LNCAP (cell line): Measurements from ENCODE around the gene CCBE1.

Experiments used
- TF ChIP-seq, protein P1 (sequence below): fragments of 450-650 bp; IDR thresholded peaks from 2 replicates; pipeline ENCODE4 v1.5.1; 2017; ENCODE audit warnings: mild to moderate bottlenecking

CCBE1 gene

DNA sequence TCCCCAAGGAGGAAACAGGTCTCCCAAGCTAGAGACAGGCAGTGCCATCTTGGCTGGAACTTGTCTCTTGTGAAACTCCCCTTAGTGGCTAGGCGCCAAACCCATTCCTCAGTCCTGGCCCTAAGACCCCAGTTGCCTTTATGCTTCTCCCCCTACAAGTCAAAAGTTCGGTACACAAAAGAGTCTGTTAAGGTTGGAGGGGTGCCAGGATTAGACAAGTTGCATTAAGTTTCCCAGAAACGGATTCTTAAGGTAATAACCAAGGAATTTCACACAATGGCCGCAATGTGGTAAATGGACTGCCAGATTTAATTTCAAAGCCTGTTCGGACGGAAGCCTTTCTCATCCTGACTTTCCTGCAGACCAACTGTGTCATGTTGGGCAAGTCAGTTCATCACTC, 80.7 kb downstream of the CCBE1 start:
- TF ChIP-seq, protein P1, sequence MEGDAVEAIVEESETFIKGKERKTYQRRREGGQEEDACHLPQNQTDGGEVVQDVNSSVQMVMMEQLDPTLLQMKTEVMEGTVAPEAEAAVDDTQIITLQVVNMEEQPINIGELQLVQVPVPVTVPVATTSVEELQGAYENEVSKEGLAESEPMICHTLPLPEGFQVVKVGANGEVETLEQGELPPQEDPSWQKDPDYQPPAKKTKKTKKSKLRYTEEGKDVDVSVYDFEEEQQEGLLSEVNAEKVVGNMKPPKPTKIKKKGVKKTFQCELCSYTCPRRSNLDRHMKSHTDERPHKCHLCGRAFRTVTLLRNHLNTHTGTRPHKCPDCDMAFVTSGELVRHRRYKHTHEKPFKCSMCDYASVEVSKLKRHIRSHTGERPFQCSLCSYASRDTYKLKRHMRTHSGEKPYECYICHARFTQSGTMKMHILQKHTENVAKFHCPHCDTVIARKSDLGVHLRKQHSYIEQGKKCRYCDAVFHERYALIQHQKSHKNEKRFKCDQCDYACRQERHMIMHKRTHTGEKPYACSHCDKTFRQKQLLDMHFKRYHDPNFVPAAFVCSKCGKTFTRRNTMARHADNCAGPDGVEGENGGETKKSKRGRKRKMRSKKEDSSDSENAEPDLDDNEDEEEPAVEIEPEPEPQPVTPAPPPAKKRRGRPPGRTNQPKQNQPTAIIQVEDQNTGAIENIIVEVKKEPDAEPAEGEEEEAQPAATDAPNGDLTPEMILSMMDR, result no peak

DNA sequence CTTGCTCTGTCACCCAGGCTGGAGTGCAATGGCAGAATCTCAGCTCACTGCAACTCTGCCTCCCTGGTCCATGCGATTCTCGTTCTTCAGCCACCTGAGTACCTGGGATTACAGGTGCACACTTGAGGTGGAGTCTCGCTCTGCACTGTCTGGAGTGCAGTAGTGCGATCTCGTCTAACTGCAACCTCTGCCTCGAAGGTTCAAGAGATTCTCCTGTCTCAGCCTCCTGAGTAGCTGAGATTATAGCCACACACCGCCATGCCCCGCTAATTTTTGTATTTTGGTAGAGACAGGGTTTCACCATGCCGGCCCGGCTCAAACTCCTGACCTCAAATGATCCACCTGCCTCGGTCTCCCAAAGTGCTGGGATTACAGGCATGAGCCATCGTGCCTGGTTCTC, 83.3 kb downstream of the CCBE1 start:
- TF ChIP-seq, protein P1, result no peak

DNA sequence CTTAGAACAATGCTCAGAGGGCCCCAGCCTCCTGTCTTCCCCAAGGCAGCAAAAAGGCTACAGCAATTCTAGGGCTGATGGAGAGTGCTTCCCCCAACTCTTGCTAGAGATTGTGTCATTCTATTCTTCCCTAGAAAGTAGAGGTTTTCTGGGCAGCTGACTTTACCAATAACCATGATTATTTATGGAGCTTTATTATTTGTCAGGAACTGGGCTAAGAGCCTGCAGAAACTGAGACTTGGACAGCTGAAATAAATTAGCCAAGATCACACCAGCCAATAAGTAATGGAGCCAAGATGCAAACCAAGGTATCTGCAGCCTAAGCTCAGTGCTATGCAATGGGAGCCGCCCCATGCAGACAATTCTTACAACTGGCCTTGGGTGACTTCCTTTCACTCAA, 84.8 kb downstream of the CCBE1 start:
- TF ChIP-seq, protein P1, result no peak

DNA sequence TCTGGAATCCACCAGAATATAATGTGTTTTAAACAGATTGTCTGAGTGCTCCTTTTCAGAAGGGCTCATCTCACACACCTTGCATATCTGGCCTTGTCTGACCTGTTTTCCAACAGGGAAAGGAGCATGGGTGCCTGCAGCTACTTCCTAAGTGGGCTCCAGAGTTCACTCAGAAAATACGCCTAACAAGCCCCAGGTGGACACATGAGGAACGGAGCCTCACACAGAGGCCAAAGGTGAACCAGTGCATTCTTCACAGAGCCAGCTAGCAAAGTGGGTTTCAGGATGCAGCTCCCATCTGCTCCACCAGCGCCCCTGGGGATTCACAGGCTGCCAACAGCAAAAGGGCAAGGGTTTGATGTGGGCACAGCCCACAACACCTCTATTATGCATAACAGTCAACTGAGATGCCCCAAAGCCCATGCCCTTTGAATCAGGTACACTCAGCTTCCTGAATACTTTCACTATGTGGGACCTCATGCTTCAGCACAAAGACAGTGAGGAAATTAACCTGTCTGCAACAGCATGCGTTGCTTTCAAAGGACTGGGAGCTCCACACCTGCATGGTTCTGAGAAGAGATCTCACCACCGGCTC, 86.6 kb downstream of the CCBE1 start:
- TF ChIP-seq, protein P1, result no peak

DNA sequence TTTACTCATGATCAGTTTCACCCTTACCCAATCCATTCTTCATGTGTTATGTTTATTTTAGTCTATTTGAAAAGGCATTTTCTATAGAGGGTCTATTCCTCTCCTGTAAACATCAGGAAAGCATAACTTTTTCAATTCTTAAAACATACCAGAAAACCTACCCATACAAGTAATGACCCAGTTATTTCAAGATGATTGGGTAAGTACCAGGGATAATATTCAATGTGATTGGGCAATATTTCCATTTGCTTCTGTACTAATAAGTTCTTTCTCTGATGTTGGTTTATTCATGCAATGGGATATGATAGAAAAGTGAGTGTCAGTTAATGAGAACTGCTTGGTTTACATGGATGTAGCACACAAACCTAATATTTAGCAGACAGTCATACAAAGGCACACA, 87.6 kb downstream of the CCBE1 start:
- TF ChIP-seq, protein P1, result no peak

DNA sequence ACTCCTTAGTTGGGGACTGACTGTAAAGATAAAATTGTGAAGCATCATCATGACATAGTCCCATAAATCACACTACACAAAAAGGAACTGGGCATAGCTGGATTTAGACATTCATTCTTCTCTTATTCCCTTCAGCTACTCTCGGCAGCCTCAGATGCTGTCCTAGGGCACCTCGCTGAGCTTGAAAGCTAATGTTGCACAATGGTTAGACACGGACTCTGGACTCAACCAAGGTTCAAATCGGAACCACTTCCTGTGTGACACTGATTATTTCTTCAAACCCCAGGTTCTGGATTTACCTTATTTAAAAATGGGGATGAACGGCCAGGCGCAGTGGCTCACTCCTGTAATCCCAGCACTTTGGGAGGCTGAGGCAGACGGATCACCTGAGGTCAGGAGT, 89.8 kb downstream of the CCBE1 start:
- TF ChIP-seq, protein P1, result no peak

DNA sequence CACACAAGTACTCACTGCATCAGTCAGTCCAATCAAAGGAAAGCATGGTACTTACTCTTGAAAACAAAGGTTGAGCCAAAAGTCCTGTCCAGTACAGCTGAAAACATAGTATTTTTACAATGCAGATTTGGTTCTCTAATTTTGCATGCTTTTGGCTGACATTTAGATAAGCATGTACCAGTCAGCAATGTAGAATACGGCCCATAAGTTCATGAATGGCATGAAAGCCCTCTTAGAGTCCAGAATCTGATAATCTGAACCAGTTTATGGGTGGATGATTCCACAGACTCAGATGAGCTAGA, 90.2 kb downstream of the CCBE1 start:
- TF ChIP-seq, protein P1, result no peak
